Measurements from ENCODE around the gene VPS26C.
"Not testable (repeated sequence)": the region's sequence is repeated elsewhere in the genome, so short reads cannot be mapped to it uniquely, and the experiment has no call there.

Gene VPS26C

GRCh38 chr21:37294679-37295078 lies 27.5 kb upstream of the VPS26C start:
- Histone ChIP-seq H3K36me3 (ENCODE audit: low read length) (no peaks in the 10 kb centered on the region), H3K27ac (ENCODE audit: low read depth, low read length) (no peak overlapping the region), H3K79me2 (ENCODE audit: insufficient read depth, low read length) (no peaks in the 10 kb centered on the region), H2AFZ (ENCODE audit: low read depth, low read length, severe bottlenecking) (no peak overlapping the region), H3K4me3 (ENCODE audit: insufficient read depth, low read length, poor library complexity, severe bottlenecking) (no peak overlapping the region), H3K4me2 (ENCODE audit: low read depth, low read length, poor library complexity, severe bottlenecking) (no peak overlapping the region), H3K9ac (ENCODE audit: low read length) (no peak overlapping the region), H3K9me2 (replicated peaks; ENCODE audit: insufficient read depth, low read length) (no peaks in the 10 kb centered on the region), H3K27me3 (ENCODE audit: low read length) (no peaks in the 10 kb centered on the region), H3K9me3 (ENCODE audit: insufficient read depth, low read length) (no peaks in the 10 kb centered on the region), H3F3A (ENCODE audit: insufficient read depth) (no peaks in the 10 kb centered on the region), H4K20me1 (ENCODE audit: low read depth, low read length) (no peaks in the 10 kb centered on the region)
- TF ChIP-seq EZH2phosphoT487 (conservative IDR thresholded peaks at IDR 0.05; ENCODE audit: low read length): no peak
- TF ChIP-seq CTCF (IDR thresholded peaks at IDR 0.05; ENCODE audit: insufficient read depth, low read length, poor library complexity, severe bottlenecking): no peak

- no peaks in the 10 kb centered on the region for H3K9me2 ChIP-seq (replicated peaks; ENCODE audit: insufficient read depth, low read length)
- no peaks in the 10 kb centered on the region for H3K36me3 ChIP-seq (ENCODE audit: low read length)
- no peak overlapping the region for H3K9ac ChIP-seq (ENCODE audit: low read length)
- TF ChIP-seq CTCF (IDR thresholded peaks at IDR 0.05; ENCODE audit: insufficient read depth, low read length, poor library complexity, severe bottlenecking) (no peak), EZH2phosphoT487 (conservative IDR thresholded peaks at IDR 0.05; ENCODE audit: low read length) (no peak)
- no peak overlapping the region for H3K4me3 ChIP-seq (ENCODE audit: insufficient read depth, low read length, poor library complexity, severe bottlenecking)
- no peaks in the 10 kb centered on the region for H3F3A ChIP-seq (ENCODE audit: insufficient read depth)
- H3K4me2 ChIP-seq (ENCODE audit: low read depth, low read length, poor library complexity, severe bottlenecking): no peak overlapping the region
- no peak overlapping the region for H3K27ac ChIP-seq (ENCODE audit: low read depth, low read length)
- no peaks in the 10 kb centered on the region for H4K20me1 ChIP-seq (ENCODE audit: low read depth, low read length)
- no peak overlapping the region for H2AFZ ChIP-seq (ENCODE audit: low read depth, low read length, severe bottlenecking)
- H3K27me3 ChIP-seq (ENCODE audit: low read length): no peaks in the 10 kb centered on the region
- H3K79me2 ChIP-seq (ENCODE audit: insufficient read depth, low read length): no peaks in the 10 kb centered on the region
- H3K9me3 ChIP-seq (ENCODE audit: insufficient read depth, low read length): no peaks in the 10 kb centered on the region
These were observed 25.8 kb upstream of the VPS26C start for GRCh38 chr21:37292941-37293340.

- no peaks in the 10 kb centered on the region for H3K36me3 ChIP-seq (ENCODE audit: low read length)
- no peak overlapping the region for H3K4me3 ChIP-seq (ENCODE audit: insufficient read depth, low read length, poor library complexity, severe bottlenecking)
- H3K9me2 ChIP-seq (replicated peaks; ENCODE audit: insufficient read depth, low read length): no peaks in the 10 kb centered on the region
- no peaks in the 10 kb centered on the region for H4K20me1 ChIP-seq (ENCODE audit: low read depth, low read length)
- no peaks in the 10 kb centered on the region for H3K27me3 ChIP-seq (ENCODE audit: low read length)
- no peak overlapping the region for H3K27ac ChIP-seq (ENCODE audit: low read depth, low read length)
- H2AFZ ChIP-seq (ENCODE audit: low read depth, low read length, severe bottlenecking): no peak overlapping the region
- H3K9ac ChIP-seq (ENCODE audit: low read length): no peak overlapping the region
- TF ChIP-seq EZH2phosphoT487 (conservative IDR thresholded peaks at IDR 0.05; ENCODE audit: low read length): no peak
- TF ChIP-seq CTCF (IDR thresholded peaks at IDR 0.05; ENCODE audit: insufficient read depth, low read length, poor library complexity, severe bottlenecking): no peak
- H3F3A ChIP-seq (ENCODE audit: insufficient read depth): no peaks in the 10 kb centered on the region
- H3K9me3 ChIP-seq (ENCODE audit: insufficient read depth, low read length): no peaks in the 10 kb centered on the region
- no peaks in the 10 kb centered on the region for H3K79me2 ChIP-seq (ENCODE audit: insufficient read depth, low read length)
- H3K4me2 ChIP-seq (ENCODE audit: low read depth, low read length, poor library complexity, severe bottlenecking): no peak overlapping the region
These were observed 24.9 kb upstream of the VPS26C start for GRCh38 chr21:37292041-37292440.

- H3K4me2 ChIP-seq (ENCODE audit: low read depth, low read length, poor library complexity, severe bottlenecking); H3K4me3 ChIP-seq (ENCODE audit: insufficient read depth, low read length, poor library complexity, severe bottlenecking); H3K36me3 ChIP-seq (ENCODE audit: low read length); H3K9me3 ChIP-seq (ENCODE audit: insufficient read depth, low read length); H3K9me2 ChIP-seq (replicated peaks; ENCODE audit: insufficient read depth, low read length); H2AFZ ChIP-seq (ENCODE audit: low read depth, low read length, severe bottlenecking); H3K9ac ChIP-seq (ENCODE audit: low read length); H3K27me3 ChIP-seq (ENCODE audit: low read length); H3K27ac ChIP-seq (ENCODE audit: low read depth, low read length); H4K20me1 ChIP-seq (ENCODE audit: low read depth, low read length); H3F3A ChIP-seq (ENCODE audit: insufficient read depth); H3K79me2 ChIP-seq (ENCODE audit: insufficient read depth, low read length): not testable (repeated sequence)
These were observed 16.1 kb upstream of the VPS26C start for GRCh38 chr21:37283191-37283710.

GRCh38 chr21:37282602-37283001 lies 15.5 kb upstream of the VPS26C start:
- H3K9me3 ChIP-seq (ENCODE audit: insufficient read depth, low read length); H3K4me3 ChIP-seq (ENCODE audit: insufficient read depth, low read length, poor library complexity, severe bottlenecking); H3K79me2 ChIP-seq (ENCODE audit: insufficient read depth, low read length); H3K9me2 ChIP-seq (replicated peaks; ENCODE audit: insufficient read depth, low read length); H3K27ac ChIP-seq (ENCODE audit: low read depth, low read length); H3F3A ChIP-seq (ENCODE audit: insufficient read depth); H3K36me3 ChIP-seq (ENCODE audit: low read length); H3K4me2 ChIP-seq (ENCODE audit: low read depth, low read length, poor library complexity, severe bottlenecking); H2AFZ ChIP-seq (ENCODE audit: low read depth, low read length, severe bottlenecking); H3K27me3 ChIP-seq (ENCODE audit: low read length); H4K20me1 ChIP-seq (ENCODE audit: low read depth, low read length); H3K9ac ChIP-seq (ENCODE audit: low read length): not testable (repeated sequence)
